CD4-positive, alpha-beta T cell treated with Interleukin-1 beta for 1 hour (primary cell): ENCODE data around the gene SPEG.
"Not testable (repeated sequence)": the region's sequence is repeated elsewhere in the genome, so short reads cannot be mapped to it uniquely, and the experiment has no call there.

Experiments
- DNase-seq, 2 donors: peaks; one replicate each; pipeline ENCODE4 v3.0.0-alpha.2; 2020 to 2022

SPEG gene

DNA sequence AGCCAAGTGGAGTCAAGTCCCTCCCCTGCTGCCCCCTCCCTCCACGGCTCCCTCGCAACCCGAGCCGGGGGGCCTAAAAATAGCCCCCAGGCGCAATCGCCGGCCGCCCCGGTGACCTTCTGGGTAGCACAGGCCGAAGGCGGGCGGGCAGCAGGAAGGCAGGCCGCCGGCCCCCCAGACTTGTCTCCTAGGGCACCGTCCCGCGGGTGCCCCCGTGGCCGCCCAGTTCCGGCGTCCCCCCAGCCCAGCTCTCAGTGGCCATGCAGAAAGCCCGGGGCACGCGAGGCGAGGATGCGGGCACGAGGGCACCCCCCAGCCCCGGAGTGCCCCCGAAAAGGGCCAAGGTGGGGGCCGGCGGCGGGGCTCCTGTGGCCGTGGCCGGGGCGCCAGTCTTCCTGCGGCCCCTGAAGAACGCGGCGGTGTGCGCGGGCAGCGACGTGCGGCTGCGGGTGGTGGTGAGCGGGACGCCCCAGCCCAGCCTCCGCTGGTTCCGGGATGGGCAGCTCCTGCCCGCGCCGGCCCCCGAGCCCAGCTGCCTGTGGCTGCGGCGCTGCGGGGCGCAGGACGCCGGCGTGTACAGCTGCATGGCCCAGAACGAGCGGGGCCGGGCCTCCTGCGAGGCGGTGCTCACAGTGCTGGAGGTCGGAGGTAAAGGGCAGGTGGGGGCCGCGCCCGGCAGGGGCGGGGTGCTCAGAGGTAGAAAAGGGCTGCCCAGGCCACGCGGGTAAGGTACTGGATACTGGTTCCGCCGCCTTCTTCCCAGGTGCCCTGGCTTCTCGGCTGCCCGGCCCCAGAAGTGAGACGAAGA, at the start of gene SPEG:
TSS of gene SPEG (plus strand) at position 126 of the 808 bp plus-strand sequence. CDS start at position 261, 135 bp downstream.
- DNase-seq = no peak

DNA sequence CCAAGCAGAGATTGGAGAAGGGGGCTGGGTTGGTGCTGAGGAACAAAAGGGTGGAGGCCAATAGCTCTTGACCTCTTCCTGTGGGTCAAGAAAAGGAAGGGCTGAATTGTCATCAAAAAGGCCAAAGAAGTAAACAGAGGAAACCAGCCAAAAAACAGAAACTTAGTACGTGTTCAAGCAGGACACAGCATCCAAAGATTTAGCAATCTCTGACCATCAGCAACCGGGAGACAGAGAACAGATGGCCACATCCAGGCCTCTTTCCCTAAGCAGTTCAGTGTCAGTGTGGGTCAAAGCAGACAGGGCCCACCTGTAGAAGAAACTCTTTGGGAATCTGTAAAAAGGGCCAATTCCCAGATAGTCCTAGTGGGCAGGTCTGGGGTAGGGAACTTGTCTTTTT, 49.8 kb upstream of the SPEG start:
- DNase-seq = no peak

DNA sequence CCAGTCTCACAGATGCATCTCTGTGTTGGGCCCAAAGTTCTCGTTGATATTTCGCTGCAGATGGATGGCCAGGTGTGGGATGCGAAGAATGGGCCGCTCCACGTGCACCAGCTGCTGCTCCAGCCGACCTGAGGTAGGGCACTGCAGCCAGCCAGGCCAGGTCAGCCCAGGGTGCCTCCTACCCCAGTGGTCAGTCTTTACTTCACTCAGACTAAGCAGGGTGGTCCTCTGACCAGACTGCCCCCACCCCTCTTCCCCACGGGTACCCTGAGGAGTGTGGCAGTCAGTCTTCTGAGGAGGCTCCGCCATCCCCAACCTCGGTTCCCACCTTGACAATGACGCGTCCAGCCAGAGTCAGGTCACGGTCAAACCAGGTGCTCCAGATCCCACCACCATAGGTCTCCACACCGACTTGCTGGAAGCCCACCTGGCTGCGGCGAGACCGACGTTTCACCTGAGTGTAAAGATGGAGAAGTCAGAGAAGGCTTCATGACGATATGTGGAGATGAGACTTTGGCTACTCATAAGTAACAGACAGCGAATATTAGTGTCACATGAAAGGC, 48.6 kb upstream of the SPEG start:
- no peak for DNase-seq

DNA sequence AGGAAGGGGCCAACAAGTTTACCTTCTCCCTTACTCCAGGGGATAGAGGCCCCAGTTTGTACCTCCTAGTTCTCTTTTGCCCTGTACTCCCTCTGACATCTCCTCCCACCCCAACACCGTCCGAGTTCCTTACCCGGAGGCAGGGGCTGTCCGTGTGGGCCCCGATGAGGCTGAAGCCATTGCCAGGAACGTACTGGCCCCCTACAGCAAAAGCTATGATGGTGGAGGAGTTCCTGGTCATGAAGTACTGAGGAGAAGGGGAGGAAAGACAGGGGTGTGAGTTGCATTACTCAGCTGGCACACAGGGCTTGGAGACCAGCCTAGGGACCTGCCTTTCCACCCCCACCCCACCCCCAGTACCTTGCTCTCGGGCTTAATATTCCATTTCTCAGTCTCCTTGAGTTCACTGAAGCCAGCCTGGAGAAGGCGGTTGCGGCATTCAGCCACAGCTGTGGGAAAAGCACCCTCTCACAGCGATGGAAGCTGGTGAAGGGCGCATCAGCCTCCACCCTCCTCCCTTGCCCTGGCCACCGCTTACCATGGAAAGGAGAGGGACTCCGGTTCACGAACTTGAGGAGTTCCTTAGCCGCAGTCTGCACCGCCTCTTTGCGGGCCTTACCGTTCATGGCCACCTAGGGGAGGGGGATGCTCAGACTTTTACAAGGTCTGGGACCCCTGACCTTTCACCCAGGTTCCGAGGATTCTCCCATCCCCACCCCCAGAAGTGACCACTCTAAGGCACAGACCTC, 47.9 kb upstream of the SPEG start:
- no peak for DNase-seq

DNA sequence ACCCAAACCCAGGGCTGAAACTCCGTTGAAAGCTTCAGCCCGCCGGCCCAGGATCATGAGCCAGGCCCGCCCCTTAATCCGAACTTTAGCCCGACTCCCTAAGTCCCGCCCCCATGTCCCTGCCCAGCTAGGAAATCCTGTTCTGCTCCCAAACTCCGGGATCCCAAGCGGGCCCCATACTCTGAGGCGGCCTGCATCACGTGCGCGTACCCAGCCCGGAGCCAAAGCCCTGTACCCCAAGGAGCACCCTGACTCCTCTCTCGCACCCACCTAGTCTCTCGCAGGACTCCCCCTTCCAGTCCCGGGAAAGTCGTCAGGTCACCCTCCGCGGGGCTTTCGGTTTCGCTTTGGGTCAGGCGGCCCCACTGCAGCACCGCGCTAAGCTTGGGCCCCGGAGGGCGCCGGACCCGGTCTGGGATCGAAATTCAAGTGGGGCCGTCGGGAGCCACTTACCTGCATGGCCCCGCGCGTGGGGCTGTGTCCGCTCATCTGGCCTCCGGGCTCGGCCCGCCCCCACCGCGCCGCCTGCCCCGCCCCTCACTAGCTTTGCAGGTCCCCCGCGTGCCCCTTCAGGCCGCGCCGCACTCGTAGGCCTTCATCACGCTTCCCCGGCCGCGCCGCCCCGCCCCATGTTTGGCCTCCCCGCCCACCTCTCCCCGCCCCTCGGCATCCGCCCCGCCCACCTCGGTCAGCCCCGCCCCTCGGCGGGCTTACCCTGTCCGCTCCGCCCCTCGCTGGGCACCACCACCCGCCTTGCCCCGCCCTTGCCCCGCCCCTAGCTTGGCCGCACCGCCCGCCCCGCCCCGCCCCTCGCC, 47.1 kb upstream of the SPEG start, which contains the start of gene DNPEP:
TSS of gene DNPEP (minus strand) at position 607 of the 815 bp plus-strand sequence. CDS start at position 489, 118 bp downstream.
- DNase-seq = peak; percentile 92 to 95

DNA sequence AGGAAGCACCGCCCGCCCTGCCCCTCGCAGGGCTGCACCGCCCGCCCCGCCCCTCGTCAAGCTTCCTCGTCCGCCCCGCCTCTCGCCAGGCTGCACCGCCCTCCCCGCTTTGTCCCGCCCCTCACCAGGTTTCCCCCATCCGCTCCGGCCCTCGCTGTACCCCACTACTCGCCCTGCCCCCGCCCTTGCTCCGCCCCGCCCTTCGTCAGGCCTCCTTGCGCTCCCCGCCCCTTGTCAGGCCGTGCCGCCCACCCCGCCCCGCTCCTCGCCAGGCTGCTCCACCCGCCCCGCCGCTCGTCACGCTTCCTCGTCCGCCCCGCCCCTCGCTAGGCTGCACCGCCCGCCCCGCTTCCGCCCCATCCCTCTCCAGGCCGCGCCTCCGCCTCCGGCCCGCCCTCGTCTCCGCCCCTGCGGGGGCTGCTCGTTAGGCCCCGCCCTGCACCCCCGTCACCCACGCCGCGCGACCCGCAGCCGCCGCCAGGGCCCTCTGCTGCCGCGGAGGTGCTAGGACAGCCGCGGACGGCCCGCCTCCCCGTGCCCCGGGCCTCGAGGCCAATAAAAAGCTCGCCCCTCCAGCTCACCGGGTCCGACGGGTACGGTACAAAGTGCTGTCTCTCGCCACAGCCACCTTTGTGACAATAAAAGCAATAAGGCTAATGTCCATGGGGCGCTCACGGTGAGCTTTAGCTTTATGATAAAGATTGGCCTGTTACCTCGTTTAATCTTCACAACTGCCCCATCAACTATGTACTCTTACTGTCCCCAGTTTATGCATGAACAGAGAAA, 46.3 kb upstream of the SPEG start:
- peak; percentile 98 to 99 for DNase-seq

DNA sequence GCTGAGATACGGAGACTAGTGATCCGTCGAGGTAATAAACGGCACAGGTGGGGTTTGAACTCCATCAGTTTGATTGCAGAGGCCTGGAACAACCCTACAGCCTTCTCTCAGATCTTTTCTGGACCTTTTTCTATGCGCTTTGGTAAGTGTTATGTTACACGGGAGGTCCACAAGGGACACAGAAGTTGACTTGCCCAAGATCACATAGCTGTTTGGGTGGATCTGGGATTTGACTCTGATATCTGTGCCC, 45.8 kb upstream of the SPEG start:
- DNase-seq = no peak

DNA sequence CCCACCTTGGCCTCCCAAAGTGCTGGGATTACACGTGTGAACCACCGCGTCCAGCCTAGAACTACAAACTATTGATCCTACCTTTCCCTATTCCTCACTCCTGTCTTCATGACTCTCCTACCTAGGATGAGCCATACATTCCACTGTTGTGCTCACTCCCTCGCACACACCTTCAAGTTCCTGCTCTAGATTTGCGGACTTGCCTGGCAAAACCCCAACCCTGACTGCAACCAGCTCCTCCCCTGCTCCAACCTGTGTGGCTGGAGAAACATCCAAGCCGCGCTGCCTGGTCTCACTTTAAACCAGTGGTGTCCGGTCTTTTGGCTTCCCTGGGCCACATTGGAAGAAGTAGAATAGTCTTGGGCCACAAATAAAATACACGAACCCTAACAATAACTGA, 41.9 kb upstream of the SPEG start:
- no peak for DNase-seq

DNA sequence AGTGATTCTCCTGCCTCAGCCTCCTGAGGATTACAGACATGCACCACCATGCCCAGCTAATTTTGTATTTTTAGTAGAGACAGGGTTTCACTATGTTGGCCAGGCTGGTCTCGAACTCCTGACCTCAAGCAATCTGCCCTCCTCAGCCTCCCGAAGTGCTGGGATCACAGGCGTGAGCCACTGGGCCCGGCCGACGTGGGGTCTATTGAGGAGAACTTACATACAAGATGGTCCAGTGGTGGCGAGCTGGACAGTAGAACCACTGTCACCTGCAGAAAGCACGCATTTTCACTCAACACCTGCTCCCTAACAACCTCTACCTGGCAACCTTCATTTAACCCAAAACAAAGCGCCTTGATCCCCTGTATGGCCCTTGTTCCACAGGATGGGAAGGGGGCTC, 39.6 kb upstream of the SPEG start:
- not testable (repeated sequence) for DNase-seq

DNA sequence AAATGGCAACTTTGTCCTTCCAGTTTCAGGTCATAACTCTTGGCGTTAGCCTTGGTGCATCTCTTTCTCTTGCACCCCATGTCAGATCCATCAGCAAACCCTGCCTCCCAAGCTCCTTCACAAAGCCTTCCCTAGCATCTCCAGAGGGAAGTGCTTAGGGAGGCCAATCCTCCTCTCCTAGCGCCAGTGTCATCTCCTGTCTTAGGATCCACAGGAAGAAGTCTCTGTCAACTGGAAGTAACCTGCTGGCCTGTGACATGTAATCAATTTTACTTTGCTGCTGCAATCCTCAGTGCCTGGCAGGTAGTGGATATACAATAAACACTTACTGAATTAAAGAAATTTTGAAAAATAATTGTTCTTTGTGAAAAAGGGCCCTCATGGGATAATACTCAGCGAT, 39.0 kb upstream of the SPEG start:
- no peak for DNase-seq

DNA sequence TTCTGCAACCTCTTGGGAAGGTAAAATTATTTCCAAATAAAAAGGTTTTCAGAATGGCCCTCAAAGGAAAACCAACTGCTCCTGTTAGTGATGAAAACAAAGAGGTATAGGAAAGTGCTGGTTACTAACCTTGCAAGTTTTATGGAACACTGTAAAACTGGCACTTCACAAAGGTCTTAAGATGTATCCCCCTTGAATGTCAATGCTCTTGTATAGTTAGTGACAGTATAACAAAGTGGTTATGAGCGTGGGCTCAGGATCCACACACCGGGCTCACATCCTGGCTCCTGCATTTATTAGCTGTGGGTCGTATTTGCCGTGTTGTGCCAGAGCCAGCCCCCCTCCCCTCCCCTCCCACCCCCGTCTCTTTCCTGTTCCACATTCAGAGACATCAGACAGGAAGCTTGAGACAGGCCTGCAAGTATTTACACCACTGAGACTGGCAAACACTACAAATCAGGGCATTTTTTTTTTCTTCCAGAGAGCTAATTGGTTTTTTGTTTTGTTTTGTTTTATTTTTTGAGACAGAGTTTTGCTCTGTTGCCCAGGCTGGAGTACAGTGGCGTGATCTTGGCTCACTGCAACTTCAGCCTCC, 37.7 kb upstream of the SPEG start:
- no peak for DNase-seq

DNA sequence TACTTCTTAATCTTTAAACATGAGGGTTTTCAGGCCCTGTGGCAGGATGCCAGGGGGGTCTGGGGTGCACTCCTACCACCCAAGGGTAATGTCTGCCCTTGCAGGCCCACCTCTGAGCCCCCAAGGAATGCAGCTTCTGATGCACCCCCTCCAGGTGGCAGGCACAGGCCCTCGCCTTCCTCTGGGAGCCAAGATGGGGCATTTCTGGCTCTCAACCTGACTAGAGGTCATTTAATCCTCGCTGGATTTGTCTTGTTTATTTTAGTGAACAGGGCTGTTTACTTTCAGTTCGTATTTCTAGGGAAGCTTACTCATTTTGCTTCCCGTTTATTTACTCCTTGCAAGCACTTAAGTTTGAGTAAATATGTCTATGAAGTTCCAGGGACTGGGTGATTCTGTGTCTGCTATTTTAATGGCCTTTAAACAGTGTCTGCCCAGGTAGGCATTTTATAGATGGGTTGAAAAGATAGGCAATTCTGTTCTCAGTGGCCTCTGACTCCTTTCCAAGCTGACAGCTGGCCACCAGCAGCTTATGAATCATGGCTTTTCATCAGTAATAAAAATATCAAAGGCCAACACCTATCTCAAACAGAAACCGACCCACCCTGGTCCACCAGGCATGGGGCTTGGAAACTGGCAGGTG, 35.8 kb upstream of the SPEG start:
- no peak for DNase-seq

DNA sequence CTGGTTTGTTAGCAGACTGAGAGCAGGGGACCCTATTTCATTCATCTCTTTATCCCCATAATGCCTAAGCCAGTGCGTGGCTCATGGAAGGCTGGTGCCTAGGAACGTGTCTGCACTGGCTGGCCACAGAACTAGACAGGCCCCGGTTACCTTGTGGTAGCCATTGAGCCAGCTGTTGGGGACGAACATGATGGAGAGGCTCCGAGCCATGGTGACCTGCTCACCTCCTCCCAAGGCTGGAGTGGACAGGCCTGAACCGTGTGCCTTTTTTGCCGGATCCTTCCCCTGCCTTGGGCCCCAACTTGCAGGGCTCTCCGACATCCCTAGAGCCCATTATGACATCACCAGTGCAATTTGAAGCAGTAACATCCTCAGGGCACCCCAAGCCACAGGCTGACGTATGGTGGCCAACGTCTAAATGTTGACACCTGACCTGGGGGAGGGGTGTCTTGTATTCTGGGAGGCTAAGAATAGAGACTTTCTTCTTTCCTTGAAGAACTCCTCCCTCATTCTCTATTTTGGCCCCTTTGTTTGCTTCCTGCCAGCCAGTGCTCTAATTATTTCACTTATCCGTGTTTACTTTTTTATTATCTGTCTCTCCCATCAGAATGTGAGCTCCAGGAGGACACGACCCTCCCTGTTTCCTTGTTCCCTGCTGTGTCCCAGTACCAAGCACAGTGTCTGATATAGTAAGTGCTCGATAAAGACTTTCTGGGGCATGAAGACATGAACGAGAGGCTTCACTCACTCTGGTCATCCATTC, 34.7 kb upstream of the SPEG start:
- no peak for DNase-seq

DNA sequence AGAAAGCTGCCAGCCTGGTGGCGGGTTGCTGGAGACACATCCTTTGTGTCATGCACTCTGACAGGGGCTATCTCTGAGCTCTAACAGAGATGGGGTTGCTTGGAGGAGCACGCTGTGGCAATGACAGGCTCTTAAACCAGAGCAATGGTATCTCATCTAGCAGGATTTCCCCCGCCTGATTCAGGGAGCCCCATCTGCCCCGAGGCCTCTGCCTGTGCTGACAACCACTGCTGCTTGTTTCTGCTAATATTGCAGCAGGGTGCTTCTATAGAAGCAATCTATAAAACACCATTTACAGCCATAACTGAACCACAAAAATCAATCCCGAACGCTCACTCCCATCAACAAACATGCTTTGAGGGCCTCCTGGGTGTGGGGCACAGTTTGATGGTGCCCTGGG, 34.1 kb upstream of the SPEG start:
- DNase-seq = no peak

DNA sequence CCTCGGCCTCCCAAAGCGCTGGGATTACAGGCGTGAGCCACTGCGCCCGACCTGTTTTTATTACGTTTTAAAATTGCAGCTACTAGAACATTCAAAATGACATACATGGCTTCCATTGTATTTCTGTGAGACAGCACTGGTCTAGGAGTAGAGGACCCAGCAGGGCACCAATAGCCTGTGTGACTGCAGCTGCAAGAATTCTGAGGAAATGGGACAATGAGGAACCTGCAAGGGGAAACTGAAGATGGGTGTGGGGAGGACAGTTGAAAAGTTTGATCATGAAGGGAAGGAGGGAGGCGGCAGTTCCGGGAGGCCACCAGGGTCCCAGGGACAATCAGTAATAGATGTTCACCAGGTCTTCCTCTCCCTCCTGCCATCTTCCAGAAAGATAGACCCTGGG, 33.0 kb upstream of the SPEG start:
- no peak for DNase-seq

DNA sequence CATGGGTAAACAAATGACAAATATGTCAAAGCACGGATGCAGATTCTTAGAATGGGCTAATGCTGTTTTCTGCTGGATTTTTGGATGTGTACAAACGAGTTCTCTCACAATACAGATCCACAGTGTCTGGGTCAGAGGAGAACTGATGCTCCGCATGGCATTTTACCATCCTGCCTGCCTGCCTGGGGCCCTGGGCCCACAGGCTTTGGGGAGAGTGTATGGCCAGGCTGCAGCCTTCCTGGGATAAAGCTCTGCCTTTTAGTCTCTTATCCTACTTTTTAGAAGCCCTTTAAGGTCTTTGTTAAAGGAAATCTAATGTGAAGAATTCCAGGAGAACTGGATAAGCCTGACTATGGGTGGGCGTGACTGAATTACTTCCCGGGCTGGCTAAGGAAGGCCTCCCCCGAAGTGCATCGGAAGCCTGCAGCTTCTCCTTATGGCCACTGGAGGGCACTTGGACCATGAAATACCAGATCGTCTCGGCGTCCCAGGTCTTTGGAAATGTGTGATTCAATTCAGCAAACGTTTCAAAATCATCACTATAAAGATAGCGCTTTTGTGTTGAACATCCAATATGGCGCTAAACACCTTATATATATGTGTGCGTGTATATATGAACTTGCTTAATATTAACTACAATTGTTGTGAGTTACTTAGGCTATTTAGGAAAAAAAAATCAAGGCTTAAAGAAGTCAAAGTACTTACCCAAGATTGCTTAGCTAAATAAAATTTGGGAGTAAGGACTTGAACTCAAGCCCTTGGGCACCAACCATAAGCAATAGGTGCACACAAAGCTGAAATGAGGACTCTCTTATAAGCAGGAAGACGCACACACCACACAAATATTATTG, 31.8 kb upstream of the SPEG start:
- DNase-seq = peak; percentile 64 to 67

DNA sequence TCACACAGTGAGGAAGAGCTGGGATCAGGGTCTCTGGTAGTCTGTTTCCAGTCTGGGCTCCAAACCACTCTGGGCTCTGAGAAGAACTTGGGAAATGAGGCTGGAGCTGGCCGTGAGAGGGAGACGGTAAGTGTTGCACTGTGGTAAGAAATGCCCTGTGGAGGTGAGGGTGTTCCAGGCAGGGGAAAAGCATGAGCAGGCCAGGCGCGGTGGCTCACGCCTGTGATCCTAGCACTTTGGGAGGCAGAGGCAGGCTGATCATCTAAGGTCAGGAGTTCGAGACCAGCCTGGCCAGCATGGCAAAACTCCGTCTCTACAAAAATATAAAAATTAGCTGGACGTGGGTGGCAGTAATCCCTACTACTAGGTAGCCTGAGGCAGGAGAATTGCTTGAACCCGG, 30.8 kb upstream of the SPEG start:
- no peak for DNase-seq

DNA sequence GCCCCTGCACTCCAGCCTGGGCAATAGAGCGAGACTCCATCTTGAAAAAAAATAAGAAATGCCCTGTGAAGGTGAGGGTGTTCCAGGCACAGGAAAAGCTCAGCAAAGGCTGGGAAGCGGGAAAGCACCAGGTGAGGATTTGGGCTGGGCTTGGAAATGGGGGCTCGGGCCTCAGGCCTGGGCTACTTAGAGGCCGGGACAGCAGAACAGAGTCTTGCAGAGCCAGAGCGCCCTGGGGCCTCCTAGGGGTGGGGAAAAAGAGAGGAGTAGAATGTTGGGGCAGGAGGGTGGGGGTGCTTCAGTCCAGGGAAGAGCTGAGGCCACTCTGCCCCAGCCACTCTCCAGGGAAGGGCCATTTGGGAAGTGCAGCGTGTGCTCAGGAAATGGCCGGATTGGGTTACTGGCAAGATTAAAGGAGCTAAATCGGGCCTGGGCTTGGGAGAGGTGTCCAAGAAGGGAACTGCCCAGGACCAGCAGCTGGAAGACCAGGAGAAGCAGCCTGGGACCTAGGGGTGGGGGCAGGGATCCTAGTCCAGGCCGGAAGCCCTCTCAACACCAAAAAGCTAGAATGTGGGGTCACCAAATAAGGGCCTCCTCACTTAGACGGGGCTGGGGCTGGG, 30.2 kb upstream of the SPEG start:
- DNase-seq = no peak

DNA sequence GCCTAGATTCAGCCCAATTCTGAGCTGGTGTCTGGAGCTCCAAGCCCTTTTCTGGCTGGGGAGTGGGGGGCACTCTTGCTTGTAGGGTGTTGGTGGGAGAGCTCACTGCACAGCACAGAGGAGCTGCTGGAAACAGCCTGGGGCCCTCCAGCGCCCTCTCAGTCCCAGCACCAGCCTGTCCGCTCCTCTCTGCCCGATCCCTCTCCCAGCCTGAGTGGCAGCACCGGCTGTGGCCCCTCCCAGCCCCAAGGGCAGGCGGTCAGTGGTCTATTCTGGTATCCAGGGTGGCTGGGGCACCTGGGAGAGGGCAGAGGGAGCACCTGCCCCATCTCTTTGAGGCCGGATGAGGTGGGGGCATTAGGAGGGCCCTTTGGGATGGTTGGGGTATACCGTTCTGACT, 29.7 kb upstream of the SPEG start:
- no peak for DNase-seq
